Pons (tissue), 1 donor: ENCODE results near the gene MRPL16.
"Not testable (repeated sequence)": the region's sequence is repeated elsewhere in the genome, so short reads cannot be mapped to it uniquely, and the experiment has no call there.

Source experiments
- DNase-seq: peaks from one replicate; pipeline ENCODE4 v3.0.0-alpha.2; 2016; ENCODE audit warnings: low spot score

The MRPL16 gene

DNA sequence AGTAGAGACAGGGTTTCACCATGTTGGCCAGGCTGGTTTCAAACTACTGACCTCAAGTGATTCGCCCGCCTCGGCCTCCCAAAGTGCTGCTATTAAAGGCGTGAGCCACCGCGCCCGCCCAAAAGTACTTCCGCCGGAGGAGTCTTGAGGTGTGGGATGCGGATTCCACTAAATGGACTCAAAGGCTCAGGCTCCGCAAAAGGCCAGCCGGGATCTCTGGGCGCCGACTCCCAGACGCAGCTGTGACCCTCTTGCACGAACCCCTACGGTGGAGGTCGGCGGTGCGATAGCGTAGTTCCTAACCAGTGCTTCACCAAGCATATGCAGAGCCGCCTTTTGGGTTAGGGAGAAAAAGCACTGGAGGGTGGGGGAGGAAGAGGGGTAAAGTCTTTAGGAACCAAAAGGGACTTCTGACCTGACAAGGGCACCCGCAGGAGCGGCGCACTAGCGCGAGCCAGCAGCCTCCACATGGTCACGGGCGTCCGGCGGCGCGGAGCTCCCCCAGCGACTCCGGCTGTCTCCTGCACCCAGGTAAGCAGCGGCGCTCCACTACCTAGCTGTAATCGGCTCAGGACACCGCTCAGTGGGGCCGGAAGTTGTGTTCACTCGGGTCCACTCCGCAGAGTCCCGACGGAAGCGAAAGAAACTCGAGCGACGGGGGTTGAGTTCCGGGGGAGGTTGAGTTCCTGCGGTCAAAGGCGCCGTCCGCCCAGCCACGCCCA lies at the start of gene MRPL16:
TSS of gene MRPL16 (minus strand) at position 590 of the 722 bp plus-strand sequence. CDS start at position 470, 120 bp downstream.
- peak; percentile 66 for DNase-seq

GRCh38 chr11:59859673-59860072 lies 49.1 kb upstream of the MRPL16 start:
- DNase-seq, result no peak

DNA sequence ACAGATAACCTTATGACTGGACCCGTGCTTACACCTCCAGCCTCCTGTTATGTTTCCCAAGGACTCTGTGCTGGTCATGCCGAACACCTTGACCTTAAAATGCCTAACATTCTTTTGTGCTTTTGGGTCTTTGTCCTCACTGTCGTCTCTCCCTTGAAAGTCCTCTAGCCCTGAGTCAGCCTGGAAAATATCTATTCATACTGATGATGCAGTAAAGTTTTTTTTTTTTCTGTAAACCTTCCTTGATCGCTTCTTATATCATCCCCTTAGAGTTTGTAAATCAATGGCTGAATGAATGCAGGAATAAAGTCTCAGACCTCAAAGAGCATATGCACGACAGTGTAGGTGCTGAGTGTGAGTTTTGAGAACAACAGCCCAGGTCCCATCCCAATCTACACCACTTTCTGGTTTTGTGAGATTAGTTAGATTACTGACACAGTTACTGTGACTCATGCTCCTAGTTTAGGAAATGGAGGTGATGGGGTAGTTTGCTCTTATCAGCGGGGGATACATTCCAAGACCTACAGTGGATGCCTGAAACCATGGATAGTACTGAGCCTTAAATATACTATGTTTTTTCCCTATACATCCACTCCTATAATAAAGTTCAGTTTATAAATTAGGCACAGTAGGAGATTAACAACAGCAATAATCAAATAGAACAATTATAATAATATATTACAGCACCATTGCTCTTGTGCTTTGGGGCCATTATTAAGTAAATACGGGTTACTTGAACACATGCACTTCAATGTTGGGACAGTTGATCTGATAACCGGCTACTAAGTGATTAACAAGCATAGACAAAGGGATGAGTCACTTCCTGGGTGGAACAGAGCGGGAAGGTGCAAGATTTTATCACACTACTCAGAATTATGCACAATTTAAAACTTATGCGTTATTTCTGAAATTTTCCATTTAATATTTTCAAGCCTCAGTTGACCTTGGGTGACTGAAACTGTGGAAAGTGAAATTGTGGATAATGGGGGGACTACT lies 47.2 kb upstream of the MRPL16 start:
- no peak for DNase-seq

DNA sequence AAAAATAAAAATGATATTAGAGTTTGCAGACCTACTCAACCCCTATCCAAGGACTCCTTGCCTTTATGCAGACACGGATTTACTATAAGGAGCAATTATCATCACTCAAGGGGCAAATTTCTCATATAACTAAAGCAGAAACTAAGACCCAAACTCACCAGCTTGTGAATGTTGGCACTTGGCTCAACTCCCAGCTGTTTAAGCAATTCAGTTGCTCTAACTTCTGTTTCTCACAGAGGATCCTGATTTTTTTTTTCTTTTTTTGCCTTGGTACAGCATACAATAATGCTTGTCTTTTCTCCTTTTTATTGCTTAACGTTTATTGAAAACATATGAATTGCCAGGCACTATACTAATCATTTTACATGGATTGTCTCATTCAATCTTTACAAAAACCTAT lies 44.3 kb upstream of the MRPL16 start:
- no peak for DNase-seq

GRCh38 chr11:59851416-59851815 lies 40.8 kb upstream of the MRPL16 start:
- not testable (repeated sequence) for DNase-seq

- DNase-seq, result not testable (repeated sequence)
Measured at GRCh38 chr11:59849551-59849950, 39.0 kb upstream of the MRPL16 start.

DNA sequence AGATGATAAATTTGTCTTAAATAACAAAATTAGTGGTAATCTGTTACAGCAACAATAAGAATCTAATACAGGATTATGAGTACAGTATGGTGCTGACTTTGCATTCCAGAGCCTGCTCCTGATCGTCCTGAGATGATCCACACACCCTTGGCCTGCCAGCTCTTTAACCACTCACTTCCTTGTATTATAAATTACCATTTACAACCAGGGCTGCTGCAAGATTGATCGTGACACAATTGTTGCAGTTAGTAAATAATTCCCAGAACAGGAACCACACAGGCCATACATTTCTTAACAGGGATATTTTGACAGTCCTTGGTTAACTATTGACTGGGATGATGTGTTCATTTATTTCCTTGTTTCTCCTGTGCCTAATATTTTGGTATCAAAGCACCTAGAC lies 38.6 kb upstream of the MRPL16 start:
- DNase-seq, result no peak

DNA sequence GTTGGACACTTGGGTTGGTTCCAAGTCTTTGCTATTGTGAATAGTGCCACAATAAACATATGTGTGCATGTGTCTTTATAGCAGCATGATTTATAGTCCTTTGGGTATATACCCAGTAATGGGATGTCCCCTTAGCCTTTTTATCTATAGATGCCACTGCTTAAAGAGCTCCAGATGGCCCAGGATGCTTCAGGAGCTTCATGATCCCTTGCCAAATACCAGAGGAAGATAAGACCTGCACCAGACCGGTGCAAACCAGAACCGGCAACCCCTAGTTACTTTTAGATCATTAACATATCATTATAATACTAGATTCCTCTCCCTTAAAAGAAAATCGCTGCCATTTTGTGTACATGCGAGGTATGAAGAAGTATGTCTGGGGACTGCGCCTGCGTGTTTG lies 37.9 kb upstream of the MRPL16 start:
- not testable (repeated sequence) for DNase-seq

- DNase-seq, result no peak
Measured at GRCh38 chr11:59847626-59848025, 37.0 kb upstream of the MRPL16 start.

DNA sequence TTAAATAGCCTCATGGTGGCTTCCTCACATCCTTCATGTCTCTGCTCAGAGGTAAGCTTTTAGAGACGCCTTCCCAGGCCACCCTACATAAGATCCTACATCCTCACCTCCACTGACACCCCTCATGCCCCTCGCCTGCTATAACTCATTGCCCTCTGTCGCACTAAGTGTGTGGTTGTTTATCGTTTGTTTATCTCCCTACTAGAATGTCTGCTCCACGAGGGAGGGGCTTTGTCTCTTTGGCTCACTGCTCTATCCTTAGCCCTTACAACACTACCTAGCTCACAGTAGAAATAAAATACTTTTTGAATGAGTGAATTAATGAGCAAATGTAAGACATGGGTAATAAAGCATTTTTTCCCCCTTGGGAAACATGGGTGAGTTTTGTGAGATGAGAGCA lies 36.0 kb upstream of the MRPL16 start:
- DNase-seq, result no peak

DNA sequence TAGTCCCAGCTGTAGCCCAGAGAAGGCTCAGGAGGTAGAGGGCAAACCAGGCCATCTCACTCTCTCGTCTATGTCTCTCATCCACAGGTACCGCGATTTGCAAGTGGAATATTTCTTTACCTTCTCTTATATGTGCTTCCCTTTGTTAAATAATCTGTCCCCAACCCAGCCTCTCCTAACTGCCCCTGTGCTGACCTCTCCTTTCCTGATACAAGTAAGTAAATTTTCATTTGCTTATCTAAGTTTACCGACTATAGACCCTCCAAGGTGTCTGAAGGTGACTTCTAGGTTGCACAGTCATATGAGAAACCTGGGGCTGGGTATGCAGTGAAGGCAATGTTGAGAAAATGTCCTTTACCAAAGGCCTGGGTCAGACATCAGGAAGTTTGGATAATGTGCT lies 34.8 kb upstream of the MRPL16 start, which contains the start of gene CBLIF:
TSS of gene CBLIF (minus strand) at position 101 of the 400 bp plus-strand sequence. CDS start at position 55, 46 bp downstream.
- DNase-seq, result no peak

DNA sequence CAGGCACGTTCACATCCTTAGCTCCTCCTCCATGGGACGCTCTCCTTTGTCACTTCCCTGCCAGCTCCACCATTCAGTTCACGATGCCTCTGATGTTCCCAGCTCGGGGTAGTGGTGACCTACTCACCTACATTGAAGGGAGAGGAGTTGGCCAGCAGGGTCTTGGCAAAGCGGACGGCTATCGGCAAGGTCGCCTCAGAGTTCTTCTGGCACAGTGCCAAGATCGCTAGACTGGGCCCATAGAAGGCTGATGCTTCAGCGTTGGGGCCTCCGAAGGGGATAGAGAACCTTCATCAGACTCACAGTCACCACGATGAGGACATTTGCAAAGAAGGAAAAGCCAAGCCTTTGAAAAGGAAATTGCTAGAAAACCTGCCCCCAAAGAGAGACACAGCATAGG lies 31.7 kb upstream of the MRPL16 start:
- DNase-seq, result no peak

DNA sequence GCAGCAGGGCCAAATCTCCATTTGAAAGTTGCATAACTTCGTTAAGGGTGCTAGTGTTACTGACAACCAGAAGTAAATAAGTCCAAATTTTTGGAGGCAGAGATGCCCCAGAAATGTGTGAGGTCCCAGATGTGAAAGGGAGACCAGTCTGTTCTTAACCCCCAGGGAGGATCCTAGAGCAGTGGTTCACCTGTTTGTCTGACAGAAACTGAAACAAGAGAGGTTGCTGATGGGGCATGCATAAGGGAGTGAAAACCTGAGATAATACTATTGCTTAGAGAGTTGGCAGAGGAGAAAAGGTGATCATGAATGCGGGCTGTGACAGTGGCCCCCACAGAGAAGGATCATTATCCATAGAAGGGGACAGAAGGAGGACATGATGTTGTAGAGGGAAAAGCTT lies 30.9 kb upstream of the MRPL16 start:
- DNase-seq, result no peak

DNA sequence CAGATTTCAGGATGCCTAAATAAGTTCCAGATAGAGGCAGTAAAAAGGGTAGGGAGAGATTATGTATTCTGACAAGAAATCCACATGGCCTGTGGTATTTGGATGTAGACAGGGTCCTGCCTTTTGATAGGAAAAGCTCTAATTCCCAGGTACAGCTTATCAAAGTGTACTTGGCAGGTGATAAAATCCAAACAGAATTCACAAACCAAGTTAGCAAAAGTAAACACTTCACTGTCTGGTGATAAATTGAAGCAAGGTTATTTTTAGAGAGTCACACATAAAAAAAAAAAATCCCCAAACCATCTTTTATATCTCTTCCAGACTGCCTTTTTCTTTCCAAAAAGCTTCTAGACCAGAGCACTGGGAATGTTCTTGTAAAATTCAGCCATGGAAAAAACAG lies 29.0 kb upstream of the MRPL16 start:
- no peak for DNase-seq

DNA sequence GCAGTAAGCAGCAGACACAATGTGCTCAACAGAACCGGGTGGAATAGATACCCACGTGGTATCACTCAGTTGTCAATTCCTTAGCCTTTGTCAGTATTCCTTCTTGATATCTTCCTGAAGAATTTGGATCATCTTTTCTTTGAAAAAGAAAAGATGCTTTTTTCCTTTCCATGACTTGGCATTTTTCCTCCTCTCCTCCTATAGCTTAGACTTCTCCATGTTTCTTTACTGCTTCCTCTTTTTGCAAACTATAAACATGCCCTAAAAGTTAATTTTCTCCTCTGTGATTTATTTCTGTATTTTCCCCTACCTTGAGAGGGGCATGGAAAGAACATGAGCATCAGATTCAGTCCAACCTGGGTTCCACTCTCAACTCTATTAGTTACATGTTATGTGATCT lies 23.0 kb upstream of the MRPL16 start:
- DNase-seq, result no peak

DNA sequence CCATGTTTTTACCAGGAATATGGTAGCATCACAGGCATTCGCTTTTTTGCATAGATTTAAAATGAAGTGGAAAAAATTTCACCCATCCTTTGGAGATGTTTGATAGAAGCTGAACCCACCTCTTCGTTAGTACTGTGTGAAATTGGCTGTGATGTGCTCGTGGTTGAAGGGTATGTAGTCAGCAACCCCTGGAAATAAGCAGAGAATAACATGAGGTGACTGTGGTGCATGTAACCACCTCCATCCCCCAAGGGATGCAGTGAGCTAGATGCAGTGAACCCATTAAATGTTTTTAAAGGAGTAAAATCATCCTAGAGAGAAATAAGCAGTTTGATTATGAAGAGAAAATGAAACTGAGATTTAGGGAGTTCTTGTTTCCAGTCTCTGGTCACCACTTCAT lies 18.8 kb upstream of the MRPL16 start:
- DNase-seq, result no peak

DNA sequence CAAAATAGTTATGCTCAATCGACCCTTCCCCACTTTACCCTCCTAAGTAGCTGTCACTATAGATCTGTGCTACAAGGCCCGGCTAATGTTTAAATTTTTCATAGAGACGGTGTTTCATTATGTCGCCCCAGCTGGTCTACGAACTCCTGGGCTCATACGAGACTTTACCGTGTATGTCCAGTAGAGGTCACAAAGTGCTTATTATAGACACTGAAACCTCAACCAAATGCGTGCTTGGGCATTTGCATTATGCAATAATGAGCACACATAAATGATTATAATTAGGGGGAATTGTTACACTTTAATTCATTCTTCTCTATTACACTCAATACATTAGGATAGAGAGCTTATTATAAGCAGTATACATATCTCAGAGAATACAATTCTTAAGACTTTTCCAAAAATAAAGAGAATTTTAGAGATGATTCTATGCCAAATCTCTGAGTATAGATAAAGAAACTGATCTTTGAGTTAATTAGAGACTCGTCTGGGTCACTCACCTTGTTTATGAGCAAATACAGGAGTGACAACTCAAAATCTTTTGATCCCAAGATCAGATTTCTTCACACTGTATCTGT lies 12.5 kb upstream of the MRPL16 start:
- peak; percentile 75 for DNase-seq

DNA sequence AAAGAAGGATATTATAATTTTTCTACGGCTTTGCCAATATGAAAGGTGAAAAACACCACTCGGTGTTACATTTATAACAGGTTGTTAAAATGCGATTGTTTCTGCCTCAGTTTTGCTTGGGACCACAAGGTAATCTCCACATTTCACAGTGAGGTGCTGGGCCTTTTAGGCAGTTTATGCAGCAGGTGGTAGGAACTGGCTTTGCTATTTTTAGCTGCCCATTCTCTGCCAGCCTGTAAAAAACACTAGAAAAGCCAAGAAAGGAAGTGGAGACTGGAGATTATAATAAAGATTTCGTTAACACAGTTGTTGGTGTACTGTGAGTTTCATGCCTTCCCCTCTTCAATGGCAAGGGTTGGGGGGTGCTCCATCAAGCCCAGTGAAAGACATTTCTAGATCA lies 8.0 kb upstream of the MRPL16 start:
- DNase-seq, result no peak

DNA sequence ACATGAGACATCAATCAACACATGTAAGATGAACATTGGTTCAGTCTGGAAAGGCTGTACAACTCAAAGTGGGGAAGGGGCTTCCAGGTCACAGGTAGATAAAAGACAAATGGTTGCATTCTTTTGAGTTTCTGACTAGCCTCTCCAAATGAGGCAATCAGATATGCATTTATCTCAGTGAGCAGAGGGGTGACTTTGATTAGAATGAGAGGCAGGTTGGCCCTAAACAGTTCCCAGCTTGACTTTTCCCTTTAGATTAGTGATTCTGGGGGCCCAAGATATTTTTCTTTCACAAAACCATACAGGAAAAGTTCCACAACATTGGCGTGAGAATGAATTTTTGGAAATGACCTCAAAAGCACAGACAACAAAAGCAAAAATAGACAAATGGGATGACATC lies 5.9 kb upstream of the MRPL16 start:
- DNase-seq, result not testable (repeated sequence)

DNA sequence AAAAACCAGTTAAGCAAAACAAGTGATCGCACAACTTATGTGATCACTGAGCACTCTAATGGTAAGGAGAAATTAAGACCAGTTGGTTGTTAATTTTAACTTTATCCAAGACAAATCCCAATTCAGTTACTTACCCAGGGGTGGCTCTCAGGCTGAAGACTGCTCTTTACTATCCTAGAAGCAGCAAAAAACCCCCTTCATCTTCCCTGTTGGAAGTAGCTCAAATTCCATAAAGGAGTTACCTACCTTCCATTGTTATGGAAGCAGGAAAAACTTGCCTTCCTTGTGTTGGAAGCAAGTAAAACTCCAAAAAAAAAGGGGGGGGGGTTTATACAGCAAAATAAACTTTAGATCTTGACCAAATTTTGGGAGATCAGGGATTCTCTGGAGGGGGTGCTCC lies 5.2 kb upstream of the MRPL16 start:
- DNase-seq, result no peak

DNA sequence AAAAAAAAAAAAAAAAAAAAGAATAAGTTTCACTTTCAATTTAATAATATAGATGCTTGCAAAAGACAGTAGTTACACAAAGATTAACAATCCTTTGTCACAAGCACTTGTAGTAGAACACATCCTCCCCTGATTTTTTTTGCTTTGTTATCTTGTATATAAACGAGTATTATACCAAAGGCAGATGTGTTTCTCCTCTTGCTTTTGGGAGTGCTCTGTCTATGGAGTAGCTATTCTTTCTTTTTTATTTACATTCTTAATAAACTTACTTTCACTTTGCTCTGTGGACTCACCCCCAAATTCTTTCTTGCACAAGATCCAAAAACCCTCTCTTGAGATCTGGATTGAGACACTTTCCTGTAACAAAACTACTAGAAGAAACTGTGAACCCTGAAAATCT lies 3.4 kb upstream of the MRPL16 start:
- DNase-seq, result no peak

DNA sequence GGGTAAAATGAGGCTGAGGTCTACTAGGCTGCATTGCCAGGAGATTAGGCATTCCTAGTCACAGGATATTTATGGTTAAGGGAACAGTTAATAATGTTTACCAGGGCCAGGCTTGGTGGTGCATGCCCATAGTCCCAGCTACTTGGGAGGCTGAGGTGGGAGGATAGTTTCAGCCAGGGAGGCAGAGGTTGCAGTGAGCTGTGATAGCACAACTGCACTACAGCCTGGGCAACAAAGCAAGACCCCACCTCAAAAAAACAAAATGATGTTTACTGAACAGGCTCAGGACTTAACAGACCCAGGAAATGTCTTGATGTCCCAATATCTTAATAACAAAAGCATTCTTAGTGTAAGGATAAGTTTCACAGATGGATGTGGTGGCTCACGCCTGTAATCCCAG lies 2.8 kb upstream of the MRPL16 start:
- no peak for DNase-seq

DNA sequence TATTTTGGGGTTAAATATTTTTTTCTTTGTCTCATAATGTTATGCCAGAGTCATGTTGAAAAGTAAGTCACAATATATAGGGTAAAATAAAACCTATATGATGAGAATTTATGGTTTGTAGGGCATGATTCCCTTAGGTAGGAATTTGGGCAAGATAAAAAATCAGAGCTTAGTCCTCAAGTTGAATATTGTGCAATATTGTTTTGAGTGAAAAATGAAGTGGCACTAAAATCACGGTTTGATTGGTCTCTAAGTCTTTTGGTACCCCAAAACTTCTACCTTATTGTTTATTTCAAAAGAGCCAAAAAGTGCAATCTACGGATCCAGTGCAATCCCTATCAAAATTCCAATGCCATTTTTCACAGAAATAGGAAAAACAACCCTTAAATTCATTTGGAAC lies 1.6 kb upstream of the MRPL16 start:
- DNase-seq, result no peak
